ENCODE results near the gene SIAH1. TPM values are rescaled to one million over a fixed set of nuclear protein-coding genes. Genes with fewer than 3 reads are reported as not detected.

Gene SIAH1
- total and polyA plus RNA-seq, 9 of the 15 experiments (the other 6 are each of a cell fraction or from before 2014, with no cell fraction given): 4.1 to 14.3 (median 12.5) TPM

GRCh38 chr16:48385253-48386150, at the start of gene SIAH1 (continued):
- TF ChIP-seq, protein P1, sequence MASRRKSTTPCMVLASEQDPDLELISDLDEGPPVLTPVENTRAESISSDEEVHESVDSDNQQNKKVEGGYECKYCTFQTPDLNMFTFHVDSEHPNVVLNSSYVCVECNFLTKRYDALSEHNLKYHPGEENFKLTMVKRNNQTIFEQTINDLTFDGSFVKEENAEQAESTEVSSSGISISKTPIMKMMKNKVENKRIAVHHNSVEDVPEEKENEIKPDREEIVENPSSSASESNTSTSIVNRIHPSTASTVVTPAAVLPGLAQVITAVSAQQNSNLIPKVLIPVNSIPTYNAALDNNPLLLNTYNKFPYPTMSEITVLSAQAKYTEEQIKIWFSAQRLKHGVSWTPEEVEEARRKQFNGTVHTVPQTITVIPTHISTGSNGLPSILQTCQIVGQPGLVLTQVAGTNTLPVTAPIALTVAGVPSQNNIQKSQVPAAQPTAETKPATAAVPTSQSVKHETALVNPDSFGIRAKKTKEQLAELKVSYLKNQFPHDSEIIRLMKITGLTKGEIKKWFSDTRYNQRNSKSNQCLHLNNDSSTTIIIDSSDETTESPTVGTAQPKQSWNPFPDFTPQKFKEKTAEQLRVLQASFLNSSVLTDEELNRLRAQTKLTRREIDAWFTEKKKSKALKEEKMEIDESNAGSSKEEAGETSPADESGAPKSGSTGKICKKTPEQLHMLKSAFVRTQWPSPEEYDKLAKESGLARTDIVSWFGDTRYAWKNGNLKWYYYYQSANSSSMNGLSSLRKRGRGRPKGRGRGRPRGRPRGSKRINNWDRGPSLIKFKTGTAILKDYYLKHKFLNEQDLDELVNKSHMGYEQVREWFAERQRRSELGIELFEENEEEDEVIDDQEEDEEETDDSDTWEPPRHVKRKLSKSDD (conservative IDR thresholded peaks at IDR 0.05; ENCODE audit: low read length): no peak
- TF ChIP-seq HMGXB4 (CRISPR knock-in tag; IDR thresholded peaks at IDR 0.05) (no peak), HSF4 (CRISPR knock-in tag; IDR thresholded peaks at IDR 0.05; ENCODE audit: borderline replicate concordance) (no peak), REST (IDR thresholded peaks at IDR 0.05; ENCODE audit: borderline replicate concordance) (0 out of 2 replicates have a peak, but pooled peaks have one; percentile 3), REST (CRISPR knock-in tag; IDR thresholded peaks at IDR 0.05; ENCODE audit: low read depth) (0 out of 2 replicates have a peak, but pooled peaks have one; percentile 45), SIX5 (IDR thresholded peaks at IDR 0.05; ENCODE audit: borderline replicate concordance in 1 of 2, insufficient read depth in 1 of 2, low read depth in 1 of 2, low read length in 2 of 2) (no peak), ARHGAP35 (IDR thresholded peaks at IDR 0.05; ENCODE audit: partially characterized antibody) (no peak), NR2F6 (CRISPR knock-in tag; IDR thresholded peaks at IDR 0.05) (0 out of 2 replicates have a peak, but pooled peaks have one; percentile 45), ZNF644 (tag; IDR thresholded peaks at IDR 0.05; ENCODE audit: low read depth) (peak; percentile 72; the same call in 1 of the 2 replicates), CBX3 (IDR thresholded peaks at IDR 0.05; ENCODE audit: borderline replicate concordance in 1 of 2, low read length in 2 of 2) (no peak), YY1 (IDR thresholded peaks at IDR 0.05; ENCODE audit: borderline replicate concordance in 1 of 3, control insufficient read depth in 1 of 3, extremely low read depth in 1 of 3, insufficient read depth in 3 of 3, insufficient read length in 1 of 3, insufficient replicate concordance in 2 of 3, low read depth in 1 of 3, low read length in 2 of 3) (peak; percentile 37 to 87 (median 87)), ZNF121 (CRISPR knock-in tag; conservative IDR thresholded peaks at IDR 0.05) (no peak)

Measured in K562 (cell line).